SU-DHL-6 (cell line): ENCODE results near the gene ABL2.

Experiments
- H2AFZ ChIP-seq: fragments of 200-600 bp; sonication (generic); 2 replicates; pipeline ENCODE4 v1.6.1; 2014; ENCODE audit warnings: low read depth, mild to moderate bottlenecking, moderate library complexity, mixed read lengths, antibody characterized with exemption, low read length; ENCODE audit not compliant: severe bottlenecking
- H3F3A ChIP-seq: fragments of 200-600 bp; shearing (Covaris generic); 2 replicates; pipeline ENCODE4 v1.6.0; 2016; ENCODE audit warnings: antibody characterized with exemption, mild to moderate bottlenecking; ENCODE audit not compliant: insufficient read depth
- H3K27ac ChIP-seq: fragments of 200-600 bp; sonication (generic); 2 replicates; pipeline ENCODE4 v1.5.1; 2016; ENCODE audit warnings: low read depth, mild to moderate bottlenecking, low read length, moderate library complexity, mixed read lengths
- H3K27me3 ChIP-seq: fragments of 200-600 bp; sonication (generic), shearing (Covaris generic); 2 replicates; pipeline ENCODE4 v1.6.0; 2014; ENCODE audit warnings: mild to moderate bottlenecking, low read length
- H3K36me3 ChIP-seq: fragments of 200-600 bp; sonication (generic); 2 replicates; pipeline ENCODE4 v1.6.1; 2014; ENCODE audit warnings: mild to moderate bottlenecking, low read length, mixed read lengths
- H3K4me2 ChIP-seq: fragments of 300-600, 200-600 bp; shearing (Covaris generic), sonication (generic); 2 replicates; pipeline ENCODE4 v1.6.0; 2014; ENCODE audit warnings: low read length, low read depth, mild to moderate bottlenecking; ENCODE audit not compliant: poor library complexity, severe bottlenecking
- H3K4me3 ChIP-seq: fragments of 200-600 bp; sonication (generic); 2 replicates; pipeline ENCODE4 v1.5.1; 2014; ENCODE audit warnings: antibody characterized with exemption, low read length, mild to moderate bottlenecking, mixed read lengths; ENCODE audit not compliant: insufficient read depth, poor library complexity, severe bottlenecking
- H3K79me2 ChIP-seq: fragments of 200-600 bp; sonication (generic); 2 replicates; pipeline ENCODE4 v1.6.1; 2014; ENCODE audit warnings: mild to moderate bottlenecking, low read length, moderate library complexity; ENCODE audit not compliant: insufficient read depth
- H3K9ac ChIP-seq: fragments of 200-600 bp; sonication (generic); 2 replicates; pipeline ENCODE4 v1.7.0; 2014; ENCODE audit warnings: mild to moderate bottlenecking, low read length
- H3K9me2 ChIP-seq: fragments of 200-600 bp; sonication (generic); replicated peaks from 2 replicates; pipeline ENCODE4 v1.6.1; 2014; ENCODE audit warnings: low read length; ENCODE audit not compliant: insufficient read depth
- H3K9me3 ChIP-seq: fragments of 200-600 bp; sonication (generic); 2 replicates; pipeline ENCODE4 v1.6.1; 2014; ENCODE audit warnings: low read length, mixed read lengths; ENCODE audit not compliant: insufficient read depth
- H4K20me1 ChIP-seq: fragments of 200-600 bp; sonication (generic); 2 replicates; pipeline ENCODE4 v1.6.1; 2014; ENCODE audit warnings: low read depth, mild to moderate bottlenecking, antibody characterized with exemption, low read length, moderate library complexity, mixed read lengths
- CTCF ChIP-seq: fragments of 200-600 bp; sonication (generic); IDR thresholded peaks from one replicate; pipeline ENCODE4 v1.5.1; 2017; ENCODE audit warnings: antibody characterized with exemption, mild to moderate bottlenecking, low read length, moderate library complexity; ENCODE audit not compliant: insufficient read depth, poor library complexity, severe bottlenecking
- EZH2phosphoT487 ChIP-seq: fragments of 200-600 bp; sonication (generic), shearing (Covaris generic); conservative IDR thresholded peaks from 2 replicates; pipeline ENCODE4 v1.6.1; 2018; ENCODE audit warnings: mild to moderate bottlenecking, antibody characterized with exemption, low read length, moderate library complexity, mixed read lengths

Gene ABL2

DNA sequence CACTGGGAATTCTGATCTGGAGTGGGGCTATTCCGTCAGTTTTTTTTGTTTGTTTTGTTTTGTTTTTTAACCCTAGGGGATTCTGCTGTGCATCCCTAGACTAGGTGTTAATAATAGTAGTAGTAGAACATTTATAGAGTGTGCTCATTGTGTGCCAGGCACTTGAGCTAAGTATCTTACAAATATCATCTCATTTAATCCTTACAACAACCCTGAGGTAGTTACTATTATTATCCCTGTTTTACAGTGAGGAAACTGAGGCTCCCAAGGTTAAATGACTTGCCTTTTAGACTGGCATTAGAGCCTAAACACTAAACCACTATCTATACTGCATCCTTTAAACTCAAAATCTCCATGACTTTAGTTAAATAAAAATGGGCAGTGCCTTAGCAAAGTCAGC, 125.5 kb downstream of the ABL2 start:
- no peaks in the 10 kb centered on the region for H3K36me3 ChIP-seq
- no peak for TF ChIP-seq EZH2phosphoT487
- no peak for TF ChIP-seq CTCF
- H3K9ac ChIP-seq: no peak overlapping the region
- no peak overlapping the region for H3K4me3 ChIP-seq
- no peak overlapping the region for H2AFZ ChIP-seq
- H3K27me3 ChIP-seq: no peaks in the 10 kb centered on the region
- no peaks in the 10 kb centered on the region for H3K9me3 ChIP-seq
- H3F3A ChIP-seq: no peaks in the 10 kb centered on the region
- H3K79me2 ChIP-seq: no peaks in the 10 kb centered on the region
- H3K27ac ChIP-seq: no peak overlapping the region
- no peak overlapping the region for H3K4me2 ChIP-seq
- H4K20me1 ChIP-seq: no peaks in the 10 kb centered on the region
- no peaks in the 10 kb centered on the region for H3K9me2 ChIP-seq

GRCh38 chr1:179101566-179101965, 127.9 kb downstream of the ABL2 start:
- no peak for TF ChIP-seq CTCF
- TF ChIP-seq EZH2phosphoT487: no peak
- Histone ChIP-seq H3K79me2 (no peaks in the 10 kb centered on the region), H3K9me3 (no peaks in the 10 kb centered on the region), H3K9me2 (no peaks in the 10 kb centered on the region), H2AFZ (no peak overlapping the region), H3K4me2 (no peak overlapping the region), H4K20me1 (no peaks in the 10 kb centered on the region), H3K4me3 (no peak overlapping the region), H3K27ac (no peak overlapping the region), H3F3A (no peaks in the 10 kb centered on the region), H3K9ac (no peak overlapping the region), H3K27me3 (no peaks in the 10 kb centered on the region), H3K36me3 (0 out of 2 replicates have a peak, but pooled peaks cover 2% of the 10 kb centered on the region)

- Histone ChIP-seq H3K36me3 (0 out of 2 replicates have a peak, but pooled peaks cover 3% of the 10 kb centered on the region), H3F3A (no peaks in the 10 kb centered on the region), H3K27ac (no peak overlapping the region), H3K9me2 (no peaks in the 10 kb centered on the region), H4K20me1 (no peaks in the 10 kb centered on the region), H3K4me3 (no peak overlapping the region), H3K4me2 (no peak overlapping the region), H3K9me3 (no peaks in the 10 kb centered on the region), H3K79me2 (no peaks in the 10 kb centered on the region), H3K27me3 (no peaks in the 10 kb centered on the region), H2AFZ (no peak overlapping the region), H3K9ac (no peak overlapping the region)
- TF ChIP-seq EZH2phosphoT487 (no peak), CTCF (no peak)
These were observed 129.6 kb downstream of the ABL2 start for GRCh38 chr1:179099891-179100290.

DNA sequence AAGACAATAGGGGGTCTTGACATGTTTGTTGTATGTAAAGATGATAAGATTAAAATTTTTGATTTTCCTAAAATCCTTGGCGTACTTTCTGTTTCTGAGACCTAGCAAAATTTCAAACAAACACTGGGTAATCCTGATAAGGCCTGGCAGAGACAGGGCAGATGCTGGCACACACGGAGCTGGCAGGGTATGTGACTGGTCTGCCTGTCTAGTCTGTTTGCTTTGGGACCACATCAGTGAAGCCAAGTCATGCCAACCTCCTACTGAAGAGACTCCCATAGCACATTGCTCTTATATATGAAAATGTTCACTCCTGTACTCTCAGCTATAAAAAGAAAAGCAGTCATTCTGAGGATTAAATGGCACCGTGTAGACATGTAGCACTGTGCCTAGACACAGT, 133.6 kb downstream of the ABL2 start:
- no peak overlapping the region for H3K4me2 ChIP-seq
- H3K79me2 ChIP-seq: peaks cover 3% of the 10 kb centered on the region; the same call in 1 of the 2 replicates
- 0 out of 2 replicates have a peak, but pooled peaks cover 3% of the 10 kb centered on the region for H3K36me3 ChIP-seq
- H3K9me2 ChIP-seq: no peaks in the 10 kb centered on the region
- H4K20me1 ChIP-seq: no peaks in the 10 kb centered on the region
- no peak overlapping the region for H3K27ac ChIP-seq
- H3K4me3 ChIP-seq: no peak overlapping the region
- no peaks in the 10 kb centered on the region for H3K27me3 ChIP-seq
- no peak overlapping the region for H2AFZ ChIP-seq
- no peak overlapping the region for H3K9ac ChIP-seq
- TF ChIP-seq EZH2phosphoT487 (no peak), CTCF (no peak)
- H3F3A ChIP-seq: no peaks in the 10 kb centered on the region; the same call in 1 of the 2 replicates
- H3K9me3 ChIP-seq: no peaks in the 10 kb centered on the region
